IMR-90 (cell line): Measurements from ENCODE around the gene GRM4. TPM values are rescaled to one million over a fixed set of nuclear protein-coding genes. Genes with fewer than 3 reads are reported as not detected.

ENCODE experiments used
- ATAC-seq: fragments of 200-7000 bp; cut with Tn5 transposase; 2 replicates; pipeline ENCODE4 v1.9.1; 2020; ENCODE audit warnings: low read depth, mild to moderate bottlenecking, moderate library complexity
- BruUV-seq: library from RNA; stranded (reverse); fragments of 400-500 nt; replicated peaks from 2 replicates; lab custom pipeline; 2021; lab: Mats Ljungman, UMichigan
- CTCF ChIA-PET: fragments of 300-600 bp; formaldehyde crosslinking; extraction: SDS; loops from one replicate; lab custom pipeline; 2021; ENCODE audit warnings: antibody characterized with exemption; lab: Yijun Ruan, JAX
- POLR2A ChIA-PET: fragments of 300-600 bp; sonication (Branson Sonifier 250); formaldehyde crosslinking; loops from one replicate; lab custom pipeline; 2022; ENCODE audit warnings: antibody characterized with exemption; ENCODE audit not compliant: unreplicated experiment; lab: Charles Lee
- DNase-seq: peaks from one replicate; pipeline ENCODE4 v3.0.0; 2013
- H2AFZ ChIP-seq: replicated peaks from 2 replicates; pipeline ENCODE3; 2013; ENCODE audit warnings: low read length, mild to moderate bottlenecking; ENCODE audit not compliant: poor library complexity
- H2AK5ac ChIP-seq: 2 replicates; pipeline ENCODE4 v1.6.1; 2013; ENCODE audit warnings: low read depth, low read length, inconsistent platforms
- H2AK9ac ChIP-seq: replicated peaks from 2 replicates; pipeline ENCODE3; 2013; ENCODE audit warnings: mild to moderate bottlenecking, low read depth, low read length, moderate library complexity; ENCODE audit not compliant: poor library complexity
- H2BK120ac ChIP-seq: 2 replicates; pipeline ENCODE4 v1.6.1; 2013; ENCODE audit warnings: low read depth, low read length, inconsistent platforms
- H2BK15ac ChIP-seq: 3 replicates; pipeline ENCODE4 v1.6.1; 2013; ENCODE audit warnings: low read depth, low read length, inconsistent platforms
- H2BK20ac ChIP-seq: 2 replicates; pipeline ENCODE4 v1.6.1; 2013; ENCODE audit warnings: low read depth, mild to moderate bottlenecking, inconsistent platforms, low read length, moderate library complexity
- H2BK5ac ChIP-seq: 2 replicates; pipeline ENCODE4 v1.6.1; 2013; ENCODE audit warnings: mild to moderate bottlenecking, low read depth, low read length, inconsistent platforms; ENCODE audit not compliant: poor library complexity, severe bottlenecking
- H3K14ac ChIP-seq: replicated peaks from 2 replicates; pipeline ENCODE4 v1.6.1; 2013; ENCODE audit warnings: low read depth, low read length, inconsistent platforms
- H3K18ac ChIP-seq: 2 replicates; pipeline ENCODE4 v1.6.1; 2013; ENCODE audit warnings: low read depth, low read length, control low read depth
- H3K23ac ChIP-seq: 2 replicates; pipeline ENCODE4 v1.6.1; 2013; ENCODE audit warnings: low read depth, low read length, inconsistent platforms
- H3K27ac ChIP-seq: 2 replicates; pipeline ENCODE4 v1.5.1; 2013; ENCODE audit warnings: mild to moderate bottlenecking, control low read depth, low read length; ENCODE audit not compliant: insufficient read depth
- H3K27me3 ChIP-seq: 2 replicates; pipeline ENCODE4 v1.6.1; 2013; ENCODE audit warnings: low read length; ENCODE audit not compliant: control insufficient read depth, insufficient read depth
- H3K36me3 ChIP-seq: 2 replicates; pipeline ENCODE4 v1.6.1; 2013; ENCODE audit warnings: low read length, mixed read lengths; ENCODE audit not compliant: control insufficient read depth, insufficient read depth
- H3K4ac ChIP-seq: 2 replicates; pipeline ENCODE4 v1.6.1; 2013; ENCODE audit warnings: low read depth, low read length, inconsistent platforms
- H3K4me1 ChIP-seq: 2 replicates; pipeline ENCODE4 v1.6.1; 2013; ENCODE audit warnings: low read length, mixed read lengths; ENCODE audit not compliant: control insufficient read depth, insufficient read depth
- H3K4me2 ChIP-seq: 2 replicates; pipeline ENCODE4 v1.6.1; 2013; ENCODE audit warnings: low read depth, mild to moderate bottlenecking, control low read depth, low read length, moderate library complexity
- H3K4me3 ChIP-seq: 2 replicates; pipeline ENCODE4 v1.5.1; 2013; ENCODE audit warnings: low read depth, mild to moderate bottlenecking, control low read depth, low read length, moderate library complexity; ENCODE audit not compliant: insufficient read depth
- H3K56ac ChIP-seq: 2 replicates; pipeline ENCODE4 v1.6.1; 2013; ENCODE audit warnings: low read length, inconsistent platforms; ENCODE audit not compliant: insufficient read depth; ENCODE audit errors: extremely low read depth
- H3K79me1 ChIP-seq, 2 experiments: 2 replicates each; pipeline ENCODE4 v1.6.1; 2013; ENCODE audit warnings: low read length in 2 of 2, inconsistent platforms in 1 of 2, low read depth in 1 of 2
- H3K9ac ChIP-seq: 2 replicates; pipeline ENCODE4 v1.6.1; 2013; ENCODE audit warnings: low read depth, low read length, control low read depth
- H3K9me1 ChIP-seq: 2 replicates; pipeline ENCODE4 v1.6.1; 2013; ENCODE audit warnings: low read length, inconsistent platforms; ENCODE audit not compliant: insufficient read depth
- H3K9me3 ChIP-seq: 2 replicates; pipeline ENCODE4 v1.6.1; 2013; ENCODE audit warnings: low read length; ENCODE audit not compliant: control insufficient read depth, insufficient read depth
- H4K20me1 ChIP-seq: 2 replicates; pipeline ENCODE4 v1.6.1; 2013; ENCODE audit warnings: low read length, inconsistent platforms; ENCODE audit not compliant: insufficient read depth
- H4K5ac ChIP-seq: 2 replicates; pipeline ENCODE4 v1.6.1; 2013; ENCODE audit warnings: mild to moderate bottlenecking, low read depth, low read length, control low read depth
- H4K8ac ChIP-seq, 2 experiments: 2 replicates each; pipeline ENCODE4 v1.6.1; 2013; ENCODE audit warnings: low read depth in 2 of 2, low read length in 2 of 2, control low read depth in 1 of 2, inconsistent platforms in 1 of 2
- H4K91ac ChIP-seq: 2 replicates; pipeline ENCODE4 v1.6.1; 2013; ENCODE audit warnings: low read depth, low read length, inconsistent platforms; ENCODE audit not compliant: insufficient read depth
- BHLHE40 ChIP-seq: fragments of 150-350 bp; IDR thresholded peaks from 2 replicates; pipeline ENCODE4 v1.6.1; 2016; ENCODE audit warnings: mild to moderate bottlenecking, low read depth, low read length
- CHD1 ChIP-seq: IDR thresholded peaks from 2 replicates; pipeline ENCODE4 v1.6.1; 2012; ENCODE audit warnings: low read depth, low read length, improper control_type of control experiment
- FOS ChIP-seq: fragments of 150-350 bp; IDR thresholded peaks from 2 replicates; pipeline ENCODE4 v1.6.1; 2016; ENCODE audit warnings: low read depth, low read length
- MAFK ChIP-seq: IDR thresholded peaks from 2 replicates; pipeline ENCODE4 v1.6.1; 2012; ENCODE audit warnings: low read depth, low read length, improper control_type of control experiment
- MAZ ChIP-seq: IDR thresholded peaks from 2 replicates; pipeline ENCODE4 v1.6.1; 2012; ENCODE audit warnings: low read depth, mild to moderate bottlenecking, low read length, improper control_type of control experiment, moderate library complexity, borderline replicate concordance
- POLR2A ChIP-seq: IDR thresholded peaks from 2 replicates; pipeline ENCODE4 v1.6.1; 2012; ENCODE audit warnings: mild to moderate bottlenecking, low read depth, low read length
- RFX5 ChIP-seq: IDR thresholded peaks from 2 replicates; pipeline ENCODE4 v1.8.0; 2012; ENCODE audit warnings: low read depth, mild to moderate bottlenecking, low read length, moderate library complexity
- WGBS, 2 experiments: methylation state at CpG; one replicate each; pipeline versions ENCODE4 v1.1.5 to v1.1.7; 2013; ENCODE audit warnings: missing lambda C conversion rate in 2 of 2; ENCODE audit not compliant: insufficient read length in 1 of 2; ENCODE audit errors: extremely low coverage in 2 of 2; 5-methylcytosine and 5-hydroxymethylcytosine counted together
- dilution Hi-C: fragments of 300-500 bp; cut with HindIII; formaldehyde crosslinking; loops from one replicate; pipeline ENCODE4 v1.14.3; 2018; ENCODE audit warnings: low sequenced_read_pairs; ENCODE audit not compliant: unreplicated experiment
- in situ Hi-C: fragments of 300-500 bp; cut with MboI; formaldehyde crosslinking; loops from 3 replicates; pipeline ENCODE4 v1.14.3; 2019; ENCODE audit warnings: low sequenced_read_pairs, inconsistent platforms, mixed read lengths
- intact Hi-C: fragments of 100-400 bp; cut with micrococcal nuclease; formaldehyde crosslinking; loops from 2 replicates; pipeline ENCODE4 v1.10.0; 2022
- polyA plus RNA-seq, 3 experiments: library from polyadenylated mRNA; depleted of rRNA; stranded (reverse); fragments of >200 nt; gene quantifications; 2 replicates each; pipeline ENCODE4 v1.2.3, GENCODE V29; 2012; ENCODE audit warnings: low replicate concordance in 1 of 3
- total RNA-seq: library from RNA; depleted of rRNA; stranded (reverse); fragments of >200 nt; gene quantifications from 2 replicates; pipeline ENCODE4 v1.2.3, GENCODE V29; 2012
- TF ChIP-seq, protein P1 (sequence below): conservative IDR thresholded peaks from 2 replicates; pipeline ENCODE4 v1.5.1; 2012; ENCODE audit warnings: mild to moderate bottlenecking, low read depth, low read length, improper control_type of control experiment

Gene GRM4
- total and polyA plus RNA-seq, 2 of the 4 experiments (the other 2 are of a cell fraction): 0.02 TPM; not detected in 1

- Histone ChIP-seq H3K27me3 (peaks cover 35% of the 10 kb centered on the region), H3K9ac (no peak overlapping the region), H3K4me2 (no peak overlapping the region), H3K27ac (no peak overlapping the region), H2BK120ac (no peak overlapping the region), H3K79me1 (no peaks in the 10 kb centered on the region), H2AK9ac (no peak overlapping the region), H3K56ac (no peak overlapping the region), H4K91ac (no peak overlapping the region), H3K4me1 (no peaks in the 10 kb centered on the region), H3K36me3 (no peaks in the 10 kb centered on the region), H3K14ac (no peak overlapping the region), H3K4ac (no peak overlapping the region), H3K18ac (no peak overlapping the region), H4K5ac (no peak overlapping the region), H2BK15ac (no peak overlapping the region), H3K23ac (no peak overlapping the region), H2BK20ac (no peak overlapping the region), H2BK5ac (no peak overlapping the region), H4K20me1 (no peaks in the 10 kb centered on the region), H4K8ac (no peak overlapping the region), H3K9me3 (no peaks in the 10 kb centered on the region), H3K9me1 (no peaks in the 10 kb centered on the region), H3K4me3 (no peak overlapping the region), H2AFZ (no peak overlapping the region), H2AK5ac (no peak overlapping the region)
- dilution Hi-C loops (no loop called here), intact Hi-C loops (no loop called here), in situ Hi-C loops (no loop called here)
- DNase-seq: no peak
- 80% methylated on average over 2 of the region's 13 CpGs; no CpG with 5 or more reads in 1 of the 2 experiments for WGBS, 2 experiments
- POLR2A ChIA-PET: interaction anchor here (0.7 kb wide), 1 partner anchor 706 kb away, joined by 3 read pairs; no protein-coding TSS in a partner anchor
- TF ChIP-seq, protein P1, sequence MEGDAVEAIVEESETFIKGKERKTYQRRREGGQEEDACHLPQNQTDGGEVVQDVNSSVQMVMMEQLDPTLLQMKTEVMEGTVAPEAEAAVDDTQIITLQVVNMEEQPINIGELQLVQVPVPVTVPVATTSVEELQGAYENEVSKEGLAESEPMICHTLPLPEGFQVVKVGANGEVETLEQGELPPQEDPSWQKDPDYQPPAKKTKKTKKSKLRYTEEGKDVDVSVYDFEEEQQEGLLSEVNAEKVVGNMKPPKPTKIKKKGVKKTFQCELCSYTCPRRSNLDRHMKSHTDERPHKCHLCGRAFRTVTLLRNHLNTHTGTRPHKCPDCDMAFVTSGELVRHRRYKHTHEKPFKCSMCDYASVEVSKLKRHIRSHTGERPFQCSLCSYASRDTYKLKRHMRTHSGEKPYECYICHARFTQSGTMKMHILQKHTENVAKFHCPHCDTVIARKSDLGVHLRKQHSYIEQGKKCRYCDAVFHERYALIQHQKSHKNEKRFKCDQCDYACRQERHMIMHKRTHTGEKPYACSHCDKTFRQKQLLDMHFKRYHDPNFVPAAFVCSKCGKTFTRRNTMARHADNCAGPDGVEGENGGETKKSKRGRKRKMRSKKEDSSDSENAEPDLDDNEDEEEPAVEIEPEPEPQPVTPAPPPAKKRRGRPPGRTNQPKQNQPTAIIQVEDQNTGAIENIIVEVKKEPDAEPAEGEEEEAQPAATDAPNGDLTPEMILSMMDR: no peak
- no peak for TF ChIP-seq FOS
- TF ChIP-seq MAFK: no peak
- no peak for TF ChIP-seq RFX5
- no peak for TF ChIP-seq POLR2A
- no peak for TF ChIP-seq MAZ
- TF ChIP-seq CHD1: no peak
- no peak for TF ChIP-seq BHLHE40
- no peak for ATAC-seq
- no TSS peak for BruUV-seq
- CTCF ChIA-PET: interaction anchor here (0.7 kb wide), 1 partner anchor 25 kb away, joined by 3 read pairs; no protein-coding TSS in a partner anchor
Observed at GRCh38 chr6:34128045-34128444, 17.8 kb downstream of the GRM4 start.
